HG02884 (cell line): Measurements from ENCODE around the gene PGS1.

Source experiments
- ATAC-seq: cut with Tn5 transposase; IDR thresholded peaks from one replicate; pipeline ENCODE4 v1.9.1; 2021; ENCODE audit warnings: mild to moderate bottlenecking, moderate library complexity; ENCODE audit not compliant: unreplicated experiment

PGS1 gene

GRCh38 chr17:78384479-78385175 lies 6.2 kb downstream of the PGS1 start:
- ATAC-seq, result no peak

- no peak for ATAC-seq
Observed at GRCh38 chr17:78387977-78388941, 9.8 kb downstream of the PGS1 start.

GRCh38 chr17:78390241-78391050 lies 12.0 kb downstream of the PGS1 start:
- no peak for ATAC-seq

GRCh38 chr17:78391051-78391431 lies 12.6 kb downstream of the PGS1 start:
- no peak for ATAC-seq

- ATAC-seq, result no peak
Observed at GRCh38 chr17:78391843-78392242, 13.4 kb downstream of the PGS1 start.

GRCh38 chr17:78392295-78392694 lies 13.8 kb downstream of the PGS1 start:
- no peak for ATAC-seq

- no peak for ATAC-seq
Observed at GRCh38 chr17:78393575-78393974, 15.1 kb downstream of the PGS1 start.

- ATAC-seq, result no peak
Observed at GRCh38 chr17:78394209-78394608, 15.8 kb downstream of the PGS1 start.

GRCh38 chr17:78395155-78395554 lies 16.7 kb downstream of the PGS1 start:
- no peak for ATAC-seq

GRCh38 chr17:78396441-78397337 lies 18.2 kb downstream of the PGS1 start:
- ATAC-seq, result no peak

GRCh38 chr17:78397681-78398101 lies 19.2 kb downstream of the PGS1 start:
- no peak for ATAC-seq

- no peak for ATAC-seq
Observed at GRCh38 chr17:78398390-78398789, 19.9 kb downstream of the PGS1 start.

GRCh38 chr17:78399028-78399692 lies 20.7 kb downstream of the PGS1 start:
- ATAC-seq, result no peak

GRCh38 chr17:78399693-78400144 lies 21.3 kb downstream of the PGS1 start:
- no peak for ATAC-seq

GRCh38 chr17:78400581-78401240 lies 22.3 kb downstream of the PGS1 start:
- ATAC-seq, result no peak

- ATAC-seq, result no peak
Observed at GRCh38 chr17:78401246-78401645, 22.8 kb downstream of the PGS1 start.

GRCh38 chr17:78401891-78402290 lies 23.4 kb downstream of the PGS1 start:
- no peak for ATAC-seq

GRCh38 chr17:78403822-78404221 lies 25.4 kb downstream of the PGS1 start:
- no peak for ATAC-seq

GRCh38 chr17:78406396-78406795 lies 27.9 kb downstream of the PGS1 start:
- ATAC-seq, result no peak
